ENCODE results near the gene TTF2.
A peak's percentile ranks its signal among the peaks of the same experiment; 100 is the strongest.
"Not testable (repeated sequence)": the region's sequence is repeated elsewhere in the genome, so short reads cannot be mapped to it uniquely, and the experiment has no call there.

The TTF2 gene

GRCh38 chr1:117122330-117123025, 62.4 kb downstream of the TTF2 start:
- no peak for DNase-seq

- no peak for DNase-seq
Measured at GRCh38 chr1:117123274-117123673, 63.1 kb downstream of the TTF2 start.

- no peak for DNase-seq
Measured at GRCh38 chr1:117124661-117125060, 64.5 kb downstream of the TTF2 start.

GRCh38 chr1:117127795-117128194, 67.7 kb downstream of the TTF2 start:
- no peak for DNase-seq

- DNase-seq: peak; percentile 54
Measured at GRCh38 chr1:117128323-117129079, 68.4 kb downstream of the TTF2 start.

GRCh38 chr1:117130526-117130925, 70.4 kb downstream of the TTF2 start:
- no peak for DNase-seq

GRCh38 chr1:117135329-117135728, 75.2 kb downstream of the TTF2 start:
- no peak for DNase-seq

GRCh38 chr1:117136749-117137148, 76.6 kb downstream of the TTF2 start:
- no peak for DNase-seq

GRCh38 chr1:117137281-117137855, 77.2 kb downstream of the TTF2 start:
- no peak for DNase-seq

- no peak for DNase-seq
Measured at GRCh38 chr1:117138106-117138505, 78.0 kb downstream of the TTF2 start.

- DNase-seq: no peak
Measured at GRCh38 chr1:117138561-117138960, 78.4 kb downstream of the TTF2 start.

- DNase-seq: no peak
Measured at GRCh38 chr1:117142200-117142599, 82.1 kb downstream of the TTF2 start.

- no peak for DNase-seq
Measured at GRCh38 chr1:117143172-117143571, 83.0 kb downstream of the TTF2 start.

GRCh38 chr1:117143871-117144270, 83.7 kb downstream of the TTF2 start:
- no peak for DNase-seq

GRCh38 chr1:117146072-117146471, 85.9 kb downstream of the TTF2 start:
- no peak for DNase-seq

GRCh38 chr1:117146575-117147340, 86.6 kb downstream of the TTF2 start:
- DNase-seq: no peak

- no peak for DNase-seq
Measured at GRCh38 chr1:117147341-117147831, 87.3 kb downstream of the TTF2 start.

- DNase-seq: no peak
Measured at GRCh38 chr1:117147856-117148588, 87.9 kb downstream of the TTF2 start.

GRCh38 chr1:117150316-117150715, 90.2 kb downstream of the TTF2 start:
- no peak for DNase-seq

- not testable (repeated sequence) for DNase-seq
Measured at GRCh38 chr1:117151305-117151704, 91.2 kb downstream of the TTF2 start.

Data from suppressor macrophage treated with lipopolysaccharide for 4 hours (primary cell).